Measurements from ENCODE around the gene AGMAT. TPM values are rescaled to one million over a fixed set of nuclear protein-coding genes. Genes with fewer than 3 reads are reported as not detected.

The AGMAT gene
- total RNA-seq, 1 donor from 2014 or later: 0.22 TPM

GRCh38 chr1:15550573-15550972, 34.3 kb downstream of the AGMAT start:
- no peaks in the 10 kb centered on the region for H3K4me1 Mint-ChIP-seq (ENCODE audit: low read depth, unreplicated experiment)
- no peaks in the 10 kb centered on the region for H3K36me3 Mint-ChIP-seq (ENCODE audit: unreplicated experiment)
- TF ChIP-seq CTCF (IDR thresholded peaks at IDR 0.05; ENCODE audit: partially characterized antibody, unreplicated experiment): no peak
- no peak for DNase-seq
- no peak overlapping the region for H3K27ac Mint-ChIP-seq (ENCODE audit: unreplicated experiment)
- H3K9me3 Mint-ChIP-seq (ENCODE audit: unreplicated experiment): no peaks in the 10 kb centered on the region
- H3K27me3 Mint-ChIP-seq (ENCODE audit: unreplicated experiment): no peaks in the 10 kb centered on the region
- H3K4me3 Mint-ChIP-seq (ENCODE audit: unreplicated experiment): no peak overlapping the region

GRCh38 chr1:15546641-15547040, 38.2 kb downstream of the AGMAT start:
- no peak for TF ChIP-seq CTCF (IDR thresholded peaks at IDR 0.05; ENCODE audit: partially characterized antibody, unreplicated experiment)
- Mint-ChIP-seq H3K4me1 (ENCODE audit: low read depth, unreplicated experiment) (no peaks in the 10 kb centered on the region), H3K9me3 (ENCODE audit: unreplicated experiment) (no peaks in the 10 kb centered on the region), H3K4me3 (ENCODE audit: unreplicated experiment) (no peak overlapping the region), H3K27me3 (ENCODE audit: unreplicated experiment) (no peaks in the 10 kb centered on the region), H3K36me3 (ENCODE audit: unreplicated experiment) (no peaks in the 10 kb centered on the region), H3K27ac (ENCODE audit: unreplicated experiment) (no peak overlapping the region)
- no peak for DNase-seq

- no peaks in the 10 kb centered on the region for H3K4me1 Mint-ChIP-seq (ENCODE audit: low read depth, unreplicated experiment)
- no peak overlapping the region for H3K27ac Mint-ChIP-seq (ENCODE audit: unreplicated experiment)
- DNase-seq: no peak
- no peaks in the 10 kb centered on the region for H3K27me3 Mint-ChIP-seq (ENCODE audit: unreplicated experiment)
- no peak for TF ChIP-seq CTCF (IDR thresholded peaks at IDR 0.05; ENCODE audit: partially characterized antibody, unreplicated experiment)
- H3K36me3 Mint-ChIP-seq (ENCODE audit: unreplicated experiment): no peaks in the 10 kb centered on the region
- H3K4me3 Mint-ChIP-seq (ENCODE audit: unreplicated experiment): no peak overlapping the region
- no peaks in the 10 kb centered on the region for H3K9me3 Mint-ChIP-seq (ENCODE audit: unreplicated experiment)
Observed at GRCh38 chr1:15543589-15544568, 41.0 kb downstream of the AGMAT start.

- Mint-ChIP-seq H3K9me3 (ENCODE audit: unreplicated experiment) (no peaks in the 10 kb centered on the region), H3K36me3 (ENCODE audit: unreplicated experiment) (no peaks in the 10 kb centered on the region), H3K27me3 (ENCODE audit: unreplicated experiment) (no peaks in the 10 kb centered on the region), H3K4me1 (ENCODE audit: low read depth, unreplicated experiment) (no peaks in the 10 kb centered on the region), H3K27ac (ENCODE audit: unreplicated experiment) (no peak overlapping the region), H3K4me3 (ENCODE audit: unreplicated experiment) (no peak overlapping the region)
- no peak for TF ChIP-seq CTCF (IDR thresholded peaks at IDR 0.05; ENCODE audit: partially characterized antibody, unreplicated experiment)
- DNase-seq: no peak
Observed at GRCh38 chr1:15543251-15543588, 41.6 kb downstream of the AGMAT start.
